ENCODE data around the gene MYO1F.

DNA sequence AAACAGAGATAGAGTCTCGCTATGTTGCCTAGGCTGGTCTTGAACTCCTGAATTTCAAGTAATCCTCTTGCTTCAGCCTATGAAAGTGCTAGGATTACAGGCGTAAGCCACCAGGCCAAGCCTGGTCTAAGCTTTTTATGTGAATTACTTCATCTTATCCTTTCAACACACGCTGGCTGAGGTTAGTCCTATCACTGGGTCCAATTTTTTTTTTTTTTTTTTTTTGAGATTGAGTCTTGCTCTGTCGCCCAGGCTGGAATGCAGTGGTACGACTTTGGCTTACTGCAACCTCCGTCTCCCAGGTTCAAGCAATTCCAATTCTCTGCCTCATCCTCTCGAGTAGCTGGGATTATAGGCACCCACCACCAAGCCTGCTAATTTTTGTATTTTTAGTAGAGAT lies 10.4 kb downstream of the MYO1F start:
- no peak for TF ChIP-seq CEBPB (IDR thresholded peaks at IDR 0.05)
- no peak for TF ChIP-seq TCF12 (IDR thresholded peaks at IDR 0.05; ENCODE audit: low read depth)
- TF ChIP-seq TAF1 (IDR thresholded peaks at IDR 0.05; ENCODE audit: low read depth) = no peak
- TF ChIP-seq EGR1 (IDR thresholded peaks at IDR 0.05) = no peak
- TF ChIP-seq REST (IDR thresholded peaks at IDR 0.05; ENCODE audit: low read depth) = no peak
- TF ChIP-seq TEAD4 (IDR thresholded peaks at IDR 0.05) = no peak
- TF ChIP-seq RAD21 (IDR thresholded peaks at IDR 0.05; ENCODE audit: low read depth) = no peak
- no peak for TF ChIP-seq ZBTB7A (IDR thresholded peaks at IDR 0.05; ENCODE audit: low read depth)
- no peak for TF ChIP-seq FOXM1 (IDR thresholded peaks at IDR 0.05; ENCODE audit: borderline replicate concordance, low read depth)
- no peak for TF ChIP-seq NFIC (IDR thresholded peaks at IDR 0.05)
- TF ChIP-seq CREB1 (IDR thresholded peaks at IDR 0.05; ENCODE audit: low read depth) = no peak
- TF ChIP-seq YY1 (IDR thresholded peaks at IDR 0.05; ENCODE audit: low read depth) = no peak
- TF ChIP-seq EP300 (IDR thresholded peaks at IDR 0.05; ENCODE audit: borderline replicate concordance) = no peak
- TF ChIP-seq, protein P1, sequence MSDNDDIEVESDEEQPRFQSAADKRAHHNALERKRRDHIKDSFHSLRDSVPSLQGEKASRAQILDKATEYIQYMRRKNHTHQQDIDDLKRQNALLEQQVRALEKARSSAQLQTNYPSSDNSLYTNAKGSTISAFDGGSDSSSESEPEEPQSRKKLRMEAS (IDR thresholded peaks at IDR 0.05) = no peak

Data from Ishikawa (cell line).